AG04449 (cell line): ENCODE measurements around the gene ECHDC3.

Source experiments
- CTCF ChIA-PET: fragments of 350-600 bp; formaldehyde crosslinking; extraction: SDS; loops from one replicate; lab custom pipeline; 2021; ENCODE audit warnings: antibody characterized with exemption; lab: Yijun Ruan, JAX
- POLR2A ChIA-PET: fragments of 400-600, 350-600 bp; formaldehyde crosslinking; extraction: SDS; loops from one replicate; lab custom pipeline; 2020; ENCODE audit warnings: antibody characterized with exemption, inconsistent platforms; lab: Yijun Ruan, JAX
- DNase-seq: peaks from one replicate; pipeline ENCODE4 v3.0.0-alpha.2; 2010; ENCODE audit warnings: low read depth, low spot score
- H3K4me3 ChIP-seq: 2 replicates; pipeline ENCODE4 v1.5.1; 2011; ENCODE audit warnings: low read depth, mild to moderate bottlenecking, control low read depth, low read length
- TF ChIP-seq, protein P1 (sequence below): IDR thresholded peaks from one replicate; pipeline ENCODE4 v1.5.1; 2011; ENCODE audit warnings: mild to moderate bottlenecking, moderate library complexity, low read length, control low read depth, inconsistent platforms; ENCODE audit not compliant: insufficient read depth; ENCODE audit errors: missing control alignments

ECHDC3 gene

GRCh38 chr10:11714750-11715365 lies 27.3 kb upstream of the ECHDC3 start:
- ChIA-PET CTCF (interaction anchor here (0.9 to 2.3 kb wide), 2 partner anchors 7 to 11 kb away, joined by 3 to 5 read pairs; no protein-coding TSS in a partner anchor), POLR2A (no interaction called here)
- TF ChIP-seq, protein P1, sequence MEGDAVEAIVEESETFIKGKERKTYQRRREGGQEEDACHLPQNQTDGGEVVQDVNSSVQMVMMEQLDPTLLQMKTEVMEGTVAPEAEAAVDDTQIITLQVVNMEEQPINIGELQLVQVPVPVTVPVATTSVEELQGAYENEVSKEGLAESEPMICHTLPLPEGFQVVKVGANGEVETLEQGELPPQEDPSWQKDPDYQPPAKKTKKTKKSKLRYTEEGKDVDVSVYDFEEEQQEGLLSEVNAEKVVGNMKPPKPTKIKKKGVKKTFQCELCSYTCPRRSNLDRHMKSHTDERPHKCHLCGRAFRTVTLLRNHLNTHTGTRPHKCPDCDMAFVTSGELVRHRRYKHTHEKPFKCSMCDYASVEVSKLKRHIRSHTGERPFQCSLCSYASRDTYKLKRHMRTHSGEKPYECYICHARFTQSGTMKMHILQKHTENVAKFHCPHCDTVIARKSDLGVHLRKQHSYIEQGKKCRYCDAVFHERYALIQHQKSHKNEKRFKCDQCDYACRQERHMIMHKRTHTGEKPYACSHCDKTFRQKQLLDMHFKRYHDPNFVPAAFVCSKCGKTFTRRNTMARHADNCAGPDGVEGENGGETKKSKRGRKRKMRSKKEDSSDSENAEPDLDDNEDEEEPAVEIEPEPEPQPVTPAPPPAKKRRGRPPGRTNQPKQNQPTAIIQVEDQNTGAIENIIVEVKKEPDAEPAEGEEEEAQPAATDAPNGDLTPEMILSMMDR = no peak
- H3K4me3 ChIP-seq = no peak overlapping the region
- no peak for DNase-seq

DNA sequence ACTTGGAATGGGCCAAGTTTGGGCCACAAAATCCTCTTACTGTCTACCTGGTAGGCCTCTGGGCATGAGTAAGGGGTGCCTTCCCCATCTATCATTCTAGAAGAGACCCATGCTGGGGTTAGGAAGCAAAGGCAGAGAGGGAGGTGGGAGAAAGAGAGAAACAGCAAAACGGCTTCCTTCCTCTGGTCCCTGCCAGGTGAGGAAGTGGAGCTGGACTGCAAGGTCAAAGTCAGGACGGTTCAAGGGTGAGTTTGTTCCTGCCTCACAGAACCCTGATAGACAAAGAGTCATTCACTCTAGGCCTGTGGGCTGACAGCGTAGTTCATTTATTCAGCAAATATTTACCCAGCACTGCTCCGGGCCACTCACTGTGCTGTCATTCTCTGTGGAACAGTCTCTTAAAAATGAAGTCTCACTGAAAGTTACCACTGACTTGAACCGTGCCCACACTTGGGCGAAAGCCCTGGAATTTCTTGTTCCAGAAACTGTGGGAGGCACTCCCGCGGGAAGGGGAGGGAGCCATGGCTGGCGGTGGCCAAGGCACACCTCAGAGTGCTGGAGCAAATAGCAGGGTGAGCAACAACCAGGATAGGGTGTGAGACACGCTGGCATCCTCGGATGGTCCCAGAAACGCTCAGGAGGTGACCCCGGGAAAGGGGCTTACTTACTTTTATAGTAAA lies 26.2 kb upstream of the ECHDC3 start:
- POLR2A ChIA-PET = no interaction called here
- CTCF ChIA-PET = interaction anchor here (0.9 kb wide), 1 partner anchor 9 kb away, joined by 5 read pairs; no protein-coding TSS in a partner anchor
- no peak for DNase-seq

DNA sequence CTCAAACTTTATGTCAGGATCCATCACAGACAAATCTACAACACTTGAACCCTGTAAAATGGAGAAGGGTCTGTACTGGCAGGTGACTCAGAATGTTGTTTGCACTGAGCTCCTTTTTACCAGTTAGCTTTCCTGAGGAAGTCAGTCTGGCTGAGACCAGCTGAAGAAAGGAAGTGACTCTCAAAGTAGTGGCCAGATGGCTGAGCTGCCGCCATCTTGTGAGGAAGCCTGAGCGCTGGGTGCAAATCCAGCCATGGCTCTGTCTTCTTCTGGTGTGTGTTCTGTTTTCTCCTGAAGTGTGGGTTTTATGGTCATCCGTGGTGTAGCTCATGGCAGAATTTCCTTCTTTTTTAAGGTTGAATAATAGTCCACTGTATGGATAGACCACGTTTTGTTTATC lies 25.5 kb upstream of the ECHDC3 start:
- DNase-seq = no peak
- TF ChIP-seq, protein P1 = no peak
- no peak overlapping the region for H3K4me3 ChIP-seq
- ChIA-PET POLR2A (no interaction called here), CTCF (interaction anchor here (0.9 kb wide), 1 partner anchor 8 kb away, joined by 5 read pairs; no protein-coding TSS in a partner anchor)

More for the DNA sequence above, 26.2 kb upstream of the ECHDC3 start:
- TF ChIP-seq, protein P1 = no peak
- no peak overlapping the region for H3K4me3 ChIP-seq

- TF ChIP-seq, protein P1 = no peak
- ChIA-PET POLR2A (no interaction called here), CTCF (interaction anchor here (1.2 kb wide), 1 partner anchor 205 kb away, joined by 4 read pairs; no protein-coding TSS in a partner anchor)
- no peak for DNase-seq
- no peak overlapping the region for H3K4me3 ChIP-seq
Observed at GRCh38 chr10:11719496-11720259, 22.5 kb upstream of the ECHDC3 start.

- no peak overlapping the region for H3K4me3 ChIP-seq
- CTCF ChIA-PET = interaction anchor here (1.2 kb wide), 1 partner anchor 205 kb away, joined by 4 read pairs; no protein-coding TSS in a partner anchor
- POLR2A ChIA-PET = no interaction called here
- TF ChIP-seq, protein P1 = no peak
- no peak for DNase-seq
Observed at GRCh38 chr10:11720260-11720741, 21.9 kb upstream of the ECHDC3 start.

- ChIA-PET POLR2A (no interaction called here), CTCF (interaction anchor here (0.9 to 8.4 kb wide), 4 partner anchors 8 to 210 kb away, joined by 3 to 125 read pairs (median 6); no protein-coding TSS in a partner anchor)
- DNase-seq = no peak
- H3K4me3 ChIP-seq = no peak overlapping the region
- TF ChIP-seq, protein P1 = no peak
Observed at GRCh38 chr10:11721806-11722205, 20.4 kb upstream of the ECHDC3 start.
